Measurements from ENCODE around the gene ARHGEF4. TPM values are rescaled to one million over a fixed set of nuclear protein-coding genes. Genes with fewer than 3 reads are reported as not detected.

ARHGEF4 gene, protein sequence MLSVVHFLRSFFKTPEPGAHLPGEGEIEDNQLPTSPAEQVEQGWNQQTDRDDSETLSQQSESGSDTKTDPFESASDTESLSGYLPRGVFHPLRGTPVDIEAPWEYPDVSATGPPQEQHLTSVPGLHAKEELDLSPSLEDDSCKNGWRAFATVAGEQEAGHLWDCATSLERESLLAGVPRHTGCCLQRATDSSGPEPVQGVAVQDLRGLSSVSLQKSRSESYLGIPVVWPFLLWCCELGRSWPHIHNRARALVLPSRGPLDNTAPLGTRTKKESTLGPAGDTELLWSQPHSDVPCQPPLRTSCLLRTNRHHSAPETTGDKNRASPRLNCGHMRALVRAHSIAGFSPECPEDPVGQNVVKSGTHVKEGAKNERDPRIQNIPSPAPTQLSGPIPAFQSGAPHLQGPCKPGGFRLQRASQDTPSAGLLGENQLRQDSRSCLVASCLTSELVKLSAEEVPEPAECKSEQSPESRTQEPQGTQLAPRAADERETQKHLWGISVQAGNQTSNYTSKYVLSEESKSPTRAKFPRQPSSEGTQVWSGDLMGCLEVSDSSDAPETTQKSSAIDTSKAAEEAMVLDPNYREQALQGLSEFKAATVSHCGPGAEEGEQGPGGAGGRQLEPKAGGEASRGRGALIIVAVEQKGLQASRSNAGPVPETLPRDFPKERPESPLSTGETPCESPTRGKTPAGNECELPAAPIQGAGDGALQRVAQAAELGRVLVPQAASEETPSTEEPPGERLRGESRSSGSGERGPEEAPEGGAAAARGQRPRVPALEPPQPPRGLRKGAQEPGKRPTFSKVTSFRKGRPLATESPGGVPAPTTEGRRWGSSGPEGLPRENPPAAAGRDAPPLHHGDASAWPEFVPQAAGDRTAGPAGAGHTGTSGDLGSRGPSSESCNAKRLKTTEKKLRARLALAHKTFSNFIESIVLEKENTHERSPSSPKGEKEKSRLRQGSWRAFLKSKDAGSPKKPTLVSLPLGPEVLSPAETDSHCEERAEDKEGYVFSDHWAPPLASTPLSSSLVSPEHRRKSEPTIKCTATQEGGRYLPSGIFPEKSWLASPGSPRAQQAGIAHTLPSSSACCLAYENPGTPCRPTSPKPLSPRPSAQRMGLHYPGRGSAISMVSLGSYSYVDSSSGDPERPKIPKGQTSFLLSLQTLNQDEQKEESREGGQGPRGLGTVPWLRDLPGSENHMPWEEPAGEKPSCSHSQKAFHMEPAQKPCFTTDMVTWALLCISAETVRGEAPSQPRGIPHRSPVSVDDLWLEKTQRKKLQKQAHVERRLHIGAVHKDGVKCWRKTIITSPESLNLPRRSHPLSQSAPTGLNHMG (N-terminal part only)
- total RNA-seq (not detected in 2 replicates), polyA plus RNA-seq (0.03 TPM in 1 of 2 replicates, not detected in the other), polyA minus RNA-seq (not detected in 2 replicates), Bru-seq, nascent RNA (percentile 3 among the genes with signal in this experiment), BruChase-seq, experiment 1, labeled RNA remaining after a 6-hour chase (percentile 4 among the genes with signal in this experiment), BruChase-seq, experiment 2, labeled RNA remaining after a 2-hour chase (percentile 4 among the genes with signal in this experiment)
- polyA plus RNA-seq (2011; cell fraction: cytosol; rRNA removed) = 0.03 and 0.13 TPM in 2 replicates
- 0.43 and 0.45 TPM in 2 replicates for polyA plus RNA-seq (2011; cell fraction: nucleus; rRNA removed)
- polyA plus RNA-seq (2012) = 0.29 TPM in 1 of 2 replicates, not detected in the other
- polyA minus RNA-seq (2011; cell fraction: cytosol; rRNA and poly(A)+ RNA removed) = 13.7 TPM
- polyA minus RNA-seq (2011; cell fraction: nucleus; rRNA and poly(A)+ RNA removed) = not detected in 2 replicates
- long read RNA-seq = 0 reads

DNA sequence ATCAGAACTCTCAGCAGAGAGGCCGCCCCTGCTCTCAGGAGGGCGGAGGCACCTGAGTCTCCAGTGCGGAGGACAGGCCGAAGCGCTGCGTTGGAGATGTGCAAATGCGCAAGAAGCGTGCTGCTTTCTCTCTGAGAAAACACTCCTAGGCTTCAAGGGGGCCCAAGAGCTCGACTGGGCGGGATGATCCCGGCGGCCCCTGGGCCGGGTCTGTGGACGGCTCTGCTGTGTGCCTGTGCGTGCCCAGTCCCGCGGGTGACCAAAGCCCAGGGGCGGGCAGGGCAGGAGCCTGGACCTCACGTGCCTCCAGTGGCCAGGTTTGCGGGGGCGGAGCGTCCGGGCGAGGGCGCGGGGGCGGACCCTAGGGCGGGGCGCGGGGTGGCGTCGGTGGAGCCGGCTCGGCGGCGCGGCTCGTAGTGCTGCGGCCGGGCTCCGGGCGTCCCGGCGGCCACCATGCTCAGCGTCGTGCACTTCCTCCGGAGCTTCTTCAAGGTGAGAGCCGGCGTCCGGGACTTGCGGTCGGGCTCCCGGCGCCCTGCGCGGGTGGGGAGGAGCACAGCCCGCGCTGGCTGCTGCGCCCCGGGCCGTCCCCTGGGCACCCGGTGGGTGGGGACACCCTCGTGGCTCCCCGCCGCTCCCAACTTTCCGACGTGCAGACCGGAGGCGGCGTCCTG lies at the start of gene ARHGEF4:
Gene ARHGEF4 (plus strand): TSS at position 414 of the 674 bp plus-strand sequence. CDS start 40 bp downstream, at position 454.
- DNase-seq (ENCODE audit: low read depth, low spot score) = no peak
- Histone ChIP-seq H3K9me3 (replicated peaks; ENCODE audit: control insufficient read depth, insufficient read depth, low read length) (no peaks in the 10 kb centered on the region), H3K79me2 (ENCODE audit: control insufficient read depth, insufficient read depth, low read length) (no peaks in the 10 kb centered on the region), H3K9me1 (replicated peaks; ENCODE audit: control insufficient read depth, extremely low read depth, insufficient read depth, low read length) (no peaks in the 10 kb centered on the region), H2AFZ (ENCODE audit: low read depth, low read length) (peak within 1 kb of the TSS; percentile 30), H3K27ac (ENCODE audit: insufficient read depth, low read depth, low read length) (no peak within 1 kb of the TSS), H3K4me2 (ENCODE audit: insufficient read depth, low read length) (no peak within 1 kb of the TSS), H3K4me3 (replicated peaks in 1 of 3; ENCODE audit: insufficient read depth in 1 of 3, low read depth in 1 of 3, low read length in 3 of 3) (no peak within 1 kb of the TSS), H4K20me1 (replicated peaks; ENCODE audit: control insufficient read depth, extremely low read depth, insufficient read depth, low read length) (no peaks in the 10 kb centered on the region), H3K36me3 (ENCODE audit: control insufficient read depth in 2 of 2, extremely low read depth in 1 of 2, insufficient read depth in 2 of 2, low read length in 2 of 2) (no peaks in the 10 kb centered on the region), H3K27me3 (ENCODE audit: control insufficient read depth in 2 of 2, insufficient read depth in 2 of 2, low read length in 2 of 2) (peaks cover 12 to 23% of the 10 kb centered on the region in 2 experiments), H3K4me1 (ENCODE audit: control insufficient read depth, extremely low read depth, insufficient read depth, low read length) (no peaks in the 10 kb centered on the region), H3K9ac (replicated peaks; ENCODE audit: extremely low read depth, insufficient read depth, low read length) (no peak within 1 kb of the TSS)
- CTCF ChIA-PET = interaction anchor here (2.2 kb wide), 1 partner anchor 39 kb away, joined by 6 read pairs; no protein-coding TSS in a partner anchor
- intact Hi-C loops (cut with micrococcal nuclease) (loop anchor here (5.0 kb wide), 1 partner anchor 39 kb away; no protein-coding TSS in a partner anchor), dilution Hi-C loops (cut with MboI; ENCODE audit: extremely low pct_ligation_motif_present, low sequenced_read_pairs) (no loop called here)
- BruUV-seq (replicated peaks) = no TSS peak
- POLR2A ChIA-PET = interaction anchor here (0.6 kb wide), 1 partner anchor 16 kb away, joined by 4 read pairs; no protein-coding TSS in a partner anchor
- no peak for FAIRE-seq
- TF ChIP-seq GATA2 (IDR thresholded peaks at IDR 0.05; ENCODE audit: insufficient read depth, insufficient read length, low read depth, low read length) (no peak), POLR2A (IDR thresholded peaks at IDR 0.05; ENCODE audit: low read depth, low read length) (no peak), EZH2 (IDR thresholded peaks at IDR 0.05; ENCODE audit: borderline replicate concordance, low read depth, low read length, severe bottlenecking) (no peak), JUN (IDR thresholded peaks at IDR 0.05; ENCODE audit: borderline replicate concordance, insufficient read depth, insufficient read length, low read depth) (no peak), MYC (IDR thresholded peaks at IDR 0.05; ENCODE audit: low read depth, low read length) (no peak), POLR2AphosphoS5 (IDR thresholded peaks at IDR 0.05; ENCODE audit: insufficient read depth, low read depth, low read length) (no peak), FOS (IDR thresholded peaks at IDR 0.05; ENCODE audit: borderline replicate concordance, insufficient read depth, low read length) (no peak)
- TF ChIP-seq, protein P1, sequence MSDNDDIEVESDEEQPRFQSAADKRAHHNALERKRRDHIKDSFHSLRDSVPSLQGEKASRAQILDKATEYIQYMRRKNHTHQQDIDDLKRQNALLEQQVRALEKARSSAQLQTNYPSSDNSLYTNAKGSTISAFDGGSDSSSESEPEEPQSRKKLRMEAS (IDR thresholded peaks at IDR 0.05; ENCODE audit: insufficient read depth, insufficient read length) = no peak
- TF ChIP-seq, protein P2, sequence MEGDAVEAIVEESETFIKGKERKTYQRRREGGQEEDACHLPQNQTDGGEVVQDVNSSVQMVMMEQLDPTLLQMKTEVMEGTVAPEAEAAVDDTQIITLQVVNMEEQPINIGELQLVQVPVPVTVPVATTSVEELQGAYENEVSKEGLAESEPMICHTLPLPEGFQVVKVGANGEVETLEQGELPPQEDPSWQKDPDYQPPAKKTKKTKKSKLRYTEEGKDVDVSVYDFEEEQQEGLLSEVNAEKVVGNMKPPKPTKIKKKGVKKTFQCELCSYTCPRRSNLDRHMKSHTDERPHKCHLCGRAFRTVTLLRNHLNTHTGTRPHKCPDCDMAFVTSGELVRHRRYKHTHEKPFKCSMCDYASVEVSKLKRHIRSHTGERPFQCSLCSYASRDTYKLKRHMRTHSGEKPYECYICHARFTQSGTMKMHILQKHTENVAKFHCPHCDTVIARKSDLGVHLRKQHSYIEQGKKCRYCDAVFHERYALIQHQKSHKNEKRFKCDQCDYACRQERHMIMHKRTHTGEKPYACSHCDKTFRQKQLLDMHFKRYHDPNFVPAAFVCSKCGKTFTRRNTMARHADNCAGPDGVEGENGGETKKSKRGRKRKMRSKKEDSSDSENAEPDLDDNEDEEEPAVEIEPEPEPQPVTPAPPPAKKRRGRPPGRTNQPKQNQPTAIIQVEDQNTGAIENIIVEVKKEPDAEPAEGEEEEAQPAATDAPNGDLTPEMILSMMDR (IDR thresholded peaks at IDR 0.05; ENCODE audit: extremely low read depth in 1 of 2, insufficient read depth in 1 of 2, low read depth in 1 of 2, low read length in 2 of 2) = no peak

Measured in endothelial cell of umbilical vein (primary cell).